PFSK-1 (cell line): ENCODE results near the gene SH3PXD2A.

Experiments used
- FOXP2 ChIP-seq: optimal IDR thresholded peaks from 2 replicates; pipeline ENCODE3; 2011; ENCODE audit warnings: borderline replicate concordance, control low read depth, inconsistent platforms; ENCODE audit not compliant: insufficient read depth; ENCODE audit errors: extremely low read length, extremely low read depth
- POLR2AphosphoS5 ChIP-seq: IDR thresholded peaks from 2 replicates; pipeline ENCODE4 v1.6.1; 2012; ENCODE audit warnings: low read depth, mild to moderate bottlenecking, control low read depth, low read length, moderate library complexity
- SIN3A ChIP-seq: IDR thresholded peaks from 2 replicates; pipeline ENCODE4 v1.6.1; 2012; ENCODE audit warnings: mild to moderate bottlenecking, low read length, moderate library complexity, borderline replicate concordance; ENCODE audit not compliant: insufficient read depth
- TAF1 ChIP-seq: IDR thresholded peaks from 2 replicates; pipeline ENCODE4 v1.6.1; 2012; ENCODE audit warnings: low read length, control low read depth, borderline replicate concordance; ENCODE audit not compliant: insufficient read depth
- TF ChIP-seq, protein P1 (sequence below), 2 experiments: IDR thresholded peaks; 2 replicates each; pipeline versions ENCODE4 v1.6.1 to v1.8.0; 2011 to 2012; ENCODE audit warnings: low read depth in 2 of 2, low read length in 2 of 2, control low read depth in 1 of 2, inconsistent platforms in 1 of 2, mild to moderate bottlenecking in 1 of 2, moderate library complexity in 1 of 2; ENCODE audit not compliant: insufficient read depth in 1 of 2

Gene SH3PXD2A

DNA sequence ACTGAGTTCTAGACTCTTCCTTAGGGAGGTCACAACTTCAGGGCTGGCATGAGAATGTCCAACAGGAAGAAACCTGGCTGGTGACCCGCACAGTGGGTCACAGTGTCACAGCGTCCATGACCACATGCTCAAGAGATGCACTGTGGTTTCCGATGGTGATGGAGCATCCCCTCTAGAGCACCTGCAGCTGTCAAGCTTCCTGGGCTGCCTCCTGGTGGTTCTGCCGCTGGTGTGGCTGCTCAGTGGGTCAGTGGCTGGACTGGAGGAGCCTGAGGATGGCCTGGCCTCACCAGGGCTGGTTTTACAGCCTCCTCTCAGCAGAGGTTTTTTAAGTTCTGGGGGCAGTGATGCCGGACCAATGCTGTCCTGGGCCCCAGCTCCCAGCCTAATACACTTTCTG is 149.3 kb downstream of the SH3PXD2A start:
- TF ChIP-seq POLR2AphosphoS5 (no peak), SIN3A (no peak), FOXP2 (no peak)
- TF ChIP-seq, protein P1, sequence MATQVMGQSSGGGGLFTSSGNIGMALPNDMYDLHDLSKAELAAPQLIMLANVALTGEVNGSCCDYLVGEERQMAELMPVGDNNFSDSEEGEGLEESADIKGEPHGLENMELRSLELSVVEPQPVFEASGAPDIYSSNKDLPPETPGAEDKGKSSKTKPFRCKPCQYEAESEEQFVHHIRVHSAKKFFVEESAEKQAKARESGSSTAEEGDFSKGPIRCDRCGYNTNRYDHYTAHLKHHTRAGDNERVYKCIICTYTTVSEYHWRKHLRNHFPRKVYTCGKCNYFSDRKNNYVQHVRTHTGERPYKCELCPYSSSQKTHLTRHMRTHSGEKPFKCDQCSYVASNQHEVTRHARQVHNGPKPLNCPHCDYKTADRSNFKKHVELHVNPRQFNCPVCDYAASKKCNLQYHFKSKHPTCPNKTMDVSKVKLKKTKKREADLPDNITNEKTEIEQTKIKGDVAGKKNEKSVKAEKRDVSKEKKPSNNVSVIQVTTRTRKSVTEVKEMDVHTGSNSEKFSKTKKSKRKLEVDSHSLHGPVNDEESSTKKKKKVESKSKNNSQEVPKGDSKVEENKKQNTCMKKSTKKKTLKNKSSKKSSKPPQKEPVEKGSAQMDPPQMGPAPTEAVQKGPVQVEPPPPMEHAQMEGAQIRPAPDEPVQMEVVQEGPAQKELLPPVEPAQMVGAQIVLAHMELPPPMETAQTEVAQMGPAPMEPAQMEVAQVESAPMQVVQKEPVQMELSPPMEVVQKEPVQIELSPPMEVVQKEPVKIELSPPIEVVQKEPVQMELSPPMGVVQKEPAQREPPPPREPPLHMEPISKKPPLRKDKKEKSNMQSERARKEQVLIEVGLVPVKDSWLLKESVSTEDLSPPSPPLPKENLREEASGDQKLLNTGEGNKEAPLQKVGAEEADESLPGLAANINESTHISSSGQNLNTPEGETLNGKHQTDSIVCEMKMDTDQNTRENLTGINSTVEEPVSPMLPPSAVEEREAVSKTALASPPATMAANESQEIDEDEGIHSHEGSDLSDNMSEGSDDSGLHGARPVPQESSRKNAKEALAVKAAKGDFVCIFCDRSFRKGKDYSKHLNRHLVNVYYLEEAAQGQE (IDR thresholded peaks at IDR 0.05; ENCODE audit: insufficient read depth in 1 of 2, low read depth in 2 of 2, low read length in 2 of 2), result no peak

DNA sequence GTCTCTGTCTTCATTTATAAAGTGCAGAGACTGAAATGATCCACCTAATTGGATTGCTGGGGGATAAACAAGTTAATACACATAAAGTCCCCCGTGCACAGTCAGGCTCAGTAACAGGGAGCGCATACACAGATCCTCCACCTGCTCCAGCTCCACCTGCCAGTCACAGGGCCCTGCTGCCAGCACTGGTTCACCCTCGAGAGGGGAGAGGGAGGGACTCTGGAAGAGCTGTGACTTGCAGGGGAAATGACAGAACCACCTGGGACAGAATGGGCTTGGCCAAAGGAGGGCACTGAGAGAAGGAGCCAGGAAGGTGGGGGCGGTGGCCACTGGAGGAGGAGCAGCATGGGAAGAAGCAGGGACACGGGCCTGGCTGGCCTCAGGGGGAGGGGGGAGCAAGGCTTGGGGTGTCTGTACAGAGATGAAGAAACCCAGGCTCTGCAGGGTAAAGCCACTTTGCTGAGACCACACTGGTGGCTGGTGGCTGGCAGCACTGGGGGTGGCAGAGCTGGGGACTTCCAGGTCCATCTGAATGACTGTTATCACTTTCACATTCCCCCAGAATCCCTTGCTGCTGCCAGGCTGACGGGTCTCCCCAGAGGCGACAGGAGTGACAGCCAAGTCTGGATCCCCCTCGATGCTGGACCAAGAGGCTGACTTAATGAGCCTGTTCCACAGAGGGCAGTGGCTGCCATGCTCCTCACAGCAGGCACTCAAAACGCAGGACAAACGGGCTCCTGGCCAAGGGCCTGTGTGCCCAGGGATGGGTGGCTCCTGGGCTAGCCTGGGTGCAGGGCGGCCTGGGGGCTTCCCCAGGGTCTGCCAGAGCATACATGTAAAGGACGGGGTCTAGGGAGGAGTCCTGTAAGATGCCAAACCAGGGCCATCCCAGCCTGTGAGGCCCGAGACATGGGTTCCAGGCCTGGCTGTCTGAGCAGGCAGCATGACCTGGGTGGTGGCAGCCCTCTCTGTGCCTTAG is 151.1 kb downstream of the SH3PXD2A start:
- no peak for TF ChIP-seq POLR2AphosphoS5
- TF ChIP-seq, protein P1 (IDR thresholded peaks at IDR 0.05; ENCODE audit: insufficient read depth in 1 of 2, low read depth in 2 of 2, low read length in 2 of 2), result no peak
- no peak for TF ChIP-seq TAF1

DNA sequence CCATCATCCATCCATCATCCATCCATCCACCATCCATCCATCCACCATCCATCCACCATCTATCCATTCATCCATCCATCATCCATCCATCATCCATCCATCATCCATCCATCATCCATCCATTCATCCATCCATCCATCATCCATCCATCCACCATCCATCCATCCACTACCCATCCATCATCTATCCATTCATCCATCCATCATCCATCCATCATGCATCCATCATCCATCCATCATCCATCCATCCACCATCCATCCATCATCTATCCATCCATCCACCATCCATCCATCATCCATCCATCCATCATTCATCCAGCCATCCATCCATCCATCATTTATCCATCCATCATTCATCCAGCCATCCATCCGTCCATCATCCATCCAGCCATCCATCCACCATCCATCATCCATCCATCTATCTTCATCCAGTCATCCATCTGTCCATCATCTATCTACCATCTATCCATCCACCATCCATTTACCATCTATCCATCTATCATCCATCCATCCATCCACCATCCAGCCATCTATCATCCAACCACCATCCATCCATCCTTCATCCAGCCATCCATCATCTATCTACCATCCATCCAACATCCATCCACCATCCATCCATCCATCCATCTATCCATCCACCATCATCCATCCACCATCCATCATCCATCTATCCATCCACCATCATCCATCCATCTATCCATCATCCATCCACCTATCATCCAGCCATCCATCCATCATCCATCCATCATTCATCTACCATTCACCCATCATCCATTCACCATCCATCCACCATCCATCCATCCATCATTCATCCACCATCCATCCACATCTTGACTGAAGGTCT is 153.8 kb downstream of the SH3PXD2A start:
- no peak for TF ChIP-seq TAF1
- TF ChIP-seq SIN3A, result no peak
- no peak for TF ChIP-seq POLR2AphosphoS5
- TF ChIP-seq, protein P1 (IDR thresholded peaks at IDR 0.05; ENCODE audit: insufficient read depth in 1 of 2, low read depth in 2 of 2, low read length in 2 of 2), result no peak
- TF ChIP-seq FOXP2, result no peak

DNA sequence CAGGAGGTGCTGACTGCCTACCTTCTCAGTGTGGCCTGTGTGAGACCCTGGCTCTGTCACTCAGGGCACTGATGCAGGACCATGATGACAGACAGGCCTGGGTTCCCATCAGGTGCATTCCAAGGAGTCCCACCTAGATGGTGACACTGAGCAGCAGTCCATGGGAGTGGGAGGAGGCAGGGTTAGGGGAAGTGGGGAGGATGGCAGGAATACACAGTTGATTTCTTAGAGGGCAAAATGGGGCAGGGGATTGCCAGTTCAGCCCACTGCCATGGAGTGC is 155.0 kb downstream of the SH3PXD2A start:
- no peak for TF ChIP-seq POLR2AphosphoS5
- no peak for TF ChIP-seq FOXP2
- TF ChIP-seq, protein P1 (IDR thresholded peaks at IDR 0.05; ENCODE audit: insufficient read depth in 1 of 2, low read depth in 2 of 2, low read length in 2 of 2), result no peak
- TF ChIP-seq TAF1, result no peak
- no peak for TF ChIP-seq SIN3A
